Sigmoid colon (tissue), 4 donors: ENCODE data around the gene ARFIP1.

ENCODE experiments used
- CTCF ChIP-seq, 4 experiments: fragments of 450-650 bp in 3 of 4; fragments of 200-600 bp in 1 of 4; IDR thresholded peaks; one replicate each; pipeline ENCODE4 v1.5.1; 2016 to 2019; ENCODE audit warnings: antibody characterized with exemption in 4 of 4, mild to moderate bottlenecking in 3 of 4, moderate library complexity in 2 of 4
- POLR2A ChIP-seq, 2 donors: fragments of 450-650 bp; IDR thresholded peaks; one replicate each; pipeline ENCODE4 v1.6.1; 2016; ENCODE audit warnings: antibody characterized with exemption in 2 of 2, mild to moderate bottlenecking in 2 of 2, moderate library complexity in 2 of 2
- POLR2AphosphoS5 ChIP-seq, 4 donors: sonication (generic); formaldehyde crosslinking; IDR thresholded peaks; one replicate each; pipeline ENCODE4 v1.6.1; 2017; ENCODE audit warnings: antibody characterized with exemption in 4 of 4

DNA sequence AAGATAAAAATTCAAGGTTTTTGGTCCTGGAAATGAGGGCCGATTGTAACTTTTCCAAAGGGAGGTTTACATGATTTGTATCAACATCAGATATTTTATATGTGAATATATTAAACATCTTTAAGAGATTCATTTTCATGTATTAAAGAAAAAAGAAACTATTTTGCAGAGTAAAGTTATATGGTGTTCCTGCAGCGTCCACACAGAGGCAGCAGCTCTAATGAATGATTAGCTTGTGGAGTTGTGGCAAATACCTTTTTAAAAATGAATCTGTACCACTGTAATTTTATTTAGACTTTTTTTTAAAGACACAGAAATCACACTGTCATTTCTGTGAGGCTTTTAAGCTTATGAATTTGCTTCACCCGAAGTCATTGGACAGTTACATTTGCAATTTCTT lies 130.8 kb downstream of the ARFIP1 start:
- TF ChIP-seq CTCF (IDR thresholded peaks at IDR 0.05) (no peak), POLR2A (IDR thresholded peaks at IDR 0.05) (no peak), POLR2AphosphoS5 (IDR thresholded peaks at IDR 0.05) (no peak)
